GM23248 (cell line): ENCODE data around the gene ZBTB22. TPM values are rescaled to one million over a fixed set of nuclear protein-coding genes. Genes with fewer than 3 reads are reported as not detected.

ENCODE experiments used
- DNase-seq: peaks from one replicate; pipeline ENCODE4 v3.0.0-alpha.2; 2015
- H2AFZ ChIP-seq: fragments of 200-600 bp; sonication (generic); 2 replicates; pipeline ENCODE4 v1.6.1; 2016; ENCODE audit warnings: antibody characterized with exemption
- H3F3A ChIP-seq: fragments of 200-600 bp; sonication (generic); 2 replicates; pipeline ENCODE4 v1.6.1; 2016; ENCODE audit warnings: mild to moderate bottlenecking, antibody characterized with exemption, mixed run types; ENCODE audit not compliant: insufficient read depth
- H3K27ac ChIP-seq: fragments of 200-600 bp; sonication (generic); 2 replicates; pipeline ENCODE4 v1.5.1; 2016; ENCODE audit warnings: mild to moderate bottlenecking
- H3K27me3 ChIP-seq: fragments of 200-600 bp; sonication (generic); replicated peaks from 2 replicates; pipeline ENCODE4 v1.6.1; 2016; ENCODE audit warnings: mild to moderate bottlenecking; ENCODE audit not compliant: insufficient read depth
- H3K36me3 ChIP-seq: fragments of 200-600 bp; sonication (generic); 2 replicates; pipeline ENCODE4 v1.6.1; 2016; ENCODE audit warnings: low read depth, mild to moderate bottlenecking
- H3K4me1 ChIP-seq: fragments of 200-600 bp; sonication (generic); 2 replicates; pipeline ENCODE4 v1.6.1; 2016; ENCODE audit warnings: mild to moderate bottlenecking; ENCODE audit not compliant: insufficient read depth
- H3K4me2 ChIP-seq: fragments of 200-600 bp; sonication (generic); one replicate; pipeline ENCODE4 v1.6.1; 2016; ENCODE audit warnings: mild to moderate bottlenecking; ENCODE audit not compliant: unreplicated experiment
- H3K4me3 ChIP-seq: fragments of 200-600 bp; sonication (generic); 2 replicates; pipeline ENCODE4 v1.5.1; 2016; ENCODE audit warnings: mild to moderate bottlenecking
- H3K79me2 ChIP-seq: fragments of 200-600 bp; sonication (generic); 2 replicates; pipeline ENCODE4 v1.6.1; 2016; ENCODE audit warnings: mild to moderate bottlenecking; ENCODE audit not compliant: insufficient read depth
- H3K9ac ChIP-seq: fragments of 200-600 bp; sonication (generic); 2 replicates; pipeline ENCODE4 v1.6.1; 2016; ENCODE audit warnings: mild to moderate bottlenecking
- H3K9me2 ChIP-seq: fragments of 200-600 bp; sonication (generic); 2 replicates; pipeline ENCODE4 v1.6.1; 2016; ENCODE audit warnings: mixed run types, mild to moderate bottlenecking, moderate library complexity; ENCODE audit not compliant: insufficient read depth
- H3K9me3 ChIP-seq: fragments of 200-600 bp; sonication (generic); one replicate; pipeline ENCODE4 v1.6.1; 2017; ENCODE audit warnings: low read depth
- H4K20me1 ChIP-seq: fragments of 200-600 bp; sonication (generic); 2 replicates; pipeline ENCODE4 v1.6.0; 2016; ENCODE audit not compliant: insufficient read depth
- EZH2 ChIP-seq: fragments of 200-600 bp; sonication (generic); IDR thresholded peaks from 2 replicates; pipeline ENCODE4 v1.6.1; 2018; ENCODE audit warnings: antibody characterized with exemption, mild to moderate bottlenecking; ENCODE audit not compliant: insufficient read depth, poor library complexity, severe bottlenecking
- EZH2phosphoT487 ChIP-seq: fragments of 200-600 bp; sonication (generic); IDR thresholded peaks from 2 replicates; pipeline ENCODE4 v1.6.1; 2018; ENCODE audit warnings: antibody characterized with exemption, moderate library complexity, mild to moderate bottlenecking, low read depth; ENCODE audit not compliant: insufficient read depth
- WGBS, 2 experiments: methylation state at CpG; one replicate each; pipeline ENCODE4 v1.1.6; 2015 to 2017; ENCODE audit warnings: low lambda C conversion rate in 2 of 2, low coverage in 1 of 2; ENCODE audit errors: missing lambda C conversion rate in 2 of 2; 5-methylcytosine and 5-hydroxymethylcytosine counted together
- in situ Hi-C: fragments of 300-500 bp; cut with MboI; formaldehyde crosslinking; loops from 2 replicates; pipeline ENCODE4 v1.15.0; 2020
- polyA plus RNA-seq: library from polyadenylated mRNA; unstranded; fragments of >200 nt; fragmentation: Nextera tagmentation; extraction: Ambion mirVana; gene quantifications from 2 replicates; pipeline ENCODE4 v1.2.1, GENCODE V29; 2016
- total RNA-seq: library from RNA; depleted of rRNA; stranded (reverse); fragments of >200 nt; shearing (Covaris generic); gene quantifications from 2 replicates; pipeline ENCODE4 v1.2.3, GENCODE V29; 2014

The ZBTB22 gene
- total and polyA plus RNA-seq, 2 experiments from 2014 or later: 9.8 to 18.3 TPM

- peak overlapping the region; percentile 94 for H3K4me3 ChIP-seq
- no peaks in the 10 kb centered on the region for H3K9me2 ChIP-seq
- no peak overlapping the region for H3K27ac ChIP-seq
- no peaks in the 10 kb centered on the region for H3K9me3 ChIP-seq
- H3K9ac ChIP-seq: no peak overlapping the region
- peak overlapping the region; percentile 93 for H2AFZ ChIP-seq
- peak overlapping the region; percentile 87 for H3K4me2 ChIP-seq
- no peaks in the 10 kb centered on the region for H3K27me3 ChIP-seq
- H3F3A ChIP-seq: peaks cover 22% of the 10 kb centered on the region; the same call in 1 of the 2 replicates
- in situ Hi-C loops: no loop called here
- WGBS, 2 experiments: 14 to 18% methylated on average over 7 of the region's 7 CpGs
- peaks cover 6% of the 10 kb centered on the region; the same call in 1 of the 2 replicates for H3K36me3 ChIP-seq
- peaks cover 36% of the 10 kb centered on the region for H3K79me2 ChIP-seq
- DNase-seq: no peak
- TF ChIP-seq EZH2phosphoT487 (no peak), EZH2 (no peak)
- H3K4me1 ChIP-seq: peaks cover 19% of the 10 kb centered on the region
- no peaks in the 10 kb centered on the region for H4K20me1 ChIP-seq
Measured at GRCh38 chr6:33324125-33324524, 6.6 kb upstream of the ZBTB22 start.

- Histone ChIP-seq H3K9me2 (no peaks in the 10 kb centered on the region), H3K27ac (peak overlapping the region; percentile 60), H3K9me3 (no peaks in the 10 kb centered on the region), H3F3A (peaks cover 26% of the 10 kb centered on the region), H4K20me1 (no peaks in the 10 kb centered on the region), H3K79me2 (peaks cover 42% of the 10 kb centered on the region), H3K27me3 (no peaks in the 10 kb centered on the region), H3K36me3 (peaks cover 11% of the 10 kb centered on the region; the same call in 1 of the 2 replicates), H3K4me1 (peaks cover 20% of the 10 kb centered on the region), H3K4me3 (peak overlapping the region; percentile 94), H2AFZ (peak overlapping the region; percentile 93), H3K9ac (peak overlapping the region; percentile 94), H3K4me2 (peak overlapping the region; percentile 87)
- no peak for DNase-seq
- WGBS, 2 experiments: 2% methylated on average over 12 of the region's 12 CpGs
- in situ Hi-C loops: no loop called here
- no peak for TF ChIP-seq EZH2
- no peak for TF ChIP-seq EZH2phosphoT487
Measured at GRCh38 chr6:33323623-33323948, 6.0 kb upstream of the ZBTB22 start.

GRCh38 chr6:33321227-33321626 is 3.7 kb upstream of the ZBTB22 start:
- Histone ChIP-seq H3K27ac (peak overlapping the region; percentile 77), H3K4me1 (peaks cover 26% of the 10 kb centered on the region), H3F3A (peaks cover 34% of the 10 kb centered on the region), H4K20me1 (no peaks in the 10 kb centered on the region), H3K36me3 (peaks cover 13% of the 10 kb centered on the region; the same call in 1 of the 2 replicates), H3K9me3 (no peaks in the 10 kb centered on the region), H3K27me3 (no peaks in the 10 kb centered on the region), H3K9me2 (no peaks in the 10 kb centered on the region), H3K4me2 (peak overlapping the region; percentile 87), H3K79me2 (peaks cover 51% of the 10 kb centered on the region), H3K4me3 (peak overlapping the region; percentile 94; the same call in 1 of the 2 replicates), H2AFZ (no peak overlapping the region), H3K9ac (peak overlapping the region; percentile 94; the same call in 1 of the 2 replicates)
- no peak for DNase-seq
- in situ Hi-C loops: no loop called here
- WGBS, 2 experiments: 69 to 81% methylated on average over 8 to 9 of the region's 9 CpGs
- no peak for TF ChIP-seq EZH2phosphoT487

DNA sequence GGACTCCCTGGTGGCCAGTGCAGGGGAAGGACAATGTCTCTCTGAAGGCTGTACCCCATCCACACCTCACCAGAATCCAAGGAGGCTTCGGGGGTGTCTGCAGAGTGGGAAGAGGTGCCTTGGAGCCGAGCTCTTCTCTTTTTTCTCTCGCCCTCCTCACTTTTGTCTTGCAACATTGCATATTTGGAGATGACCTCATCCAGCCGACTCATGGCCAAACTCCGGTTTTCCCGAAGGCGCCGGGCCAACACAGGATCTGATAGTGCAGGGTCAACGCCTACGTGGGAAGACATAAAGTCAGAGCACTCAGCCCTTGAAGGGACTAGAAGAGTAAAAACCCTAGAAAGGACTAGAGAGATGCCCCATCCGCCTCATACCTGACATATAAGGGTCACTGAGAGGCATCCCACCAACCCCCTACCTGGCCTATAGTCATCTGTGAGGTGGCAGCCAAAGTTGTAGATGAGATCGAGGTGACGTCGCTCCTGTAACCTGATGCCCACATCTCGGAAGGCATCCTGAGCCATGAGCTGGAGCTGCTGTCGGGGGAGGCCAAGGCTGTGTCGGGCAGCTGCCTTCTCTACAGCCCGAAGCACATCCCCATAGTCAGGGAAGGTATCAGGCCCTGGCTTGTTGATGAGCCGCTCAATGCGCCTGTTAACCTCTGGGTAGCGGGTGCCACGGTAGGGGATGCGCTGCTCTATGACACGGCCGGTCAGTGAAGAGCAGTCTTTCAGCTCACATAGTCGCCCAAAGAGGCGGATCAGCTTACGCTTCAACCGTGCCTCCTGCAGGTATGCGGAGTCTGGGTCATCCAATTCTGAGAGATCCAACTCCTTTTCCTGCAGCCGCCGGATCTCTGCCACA is 3.0 kb upstream of the ZBTB22 start:
- no peak for TF ChIP-seq EZH2phosphoT487
- TF ChIP-seq EZH2: no peak
- Histone ChIP-seq H3K27ac (peak overlapping the region; percentile 77), H3K4me1 (peaks cover 26% of the 10 kb centered on the region), H3F3A (peaks cover 34% of the 10 kb centered on the region), H3K9me2 (no peaks in the 10 kb centered on the region), H3K79me2 (peaks cover 51% of the 10 kb centered on the region), H3K9ac (peak overlapping the region; percentile 94), H3K4me3 (peak overlapping the region; percentile 94; the same call in 1 of the 2 replicates), H4K20me1 (no peaks in the 10 kb centered on the region), H3K9me3 (no peaks in the 10 kb centered on the region), H3K4me2 (peak overlapping the region; percentile 87), H3K36me3 (peaks cover 13% of the 10 kb centered on the region; the same call in 1 of the 2 replicates), H3K27me3 (no peaks in the 10 kb centered on the region), H2AFZ (no peak overlapping the region)
- in situ Hi-C loops: no loop called here
- peak; percentile 94 for DNase-seq
- 62 to 67% methylated on average over 32 of the region's 32 CpGs for WGBS, 2 experiments
